Fibroblast of pulmonary artery (primary cell): ENCODE measurements around the gene TMEM114.
"Not testable (repeated sequence)": the region's sequence is repeated elsewhere in the genome, so short reads cannot be mapped to it uniquely, and the experiment has no call there.

Source experiments
- DNase-seq: peaks from one replicate; pipeline ENCODE4 v3.0.0-alpha.2; 2010; ENCODE audit warnings: low read depth
- H3K4me3 ChIP-seq: replicated peaks from 2 replicates; pipeline ENCODE4 v1.5.1; 2011; ENCODE audit warnings: low read depth, mild to moderate bottlenecking, control low read depth, low read length, moderate library complexity
- CTCF ChIP-seq: IDR thresholded peaks from 2 replicates; pipeline ENCODE4 v1.5.1; 2011; ENCODE audit warnings: mild to moderate bottlenecking, control low read depth, low read length, inconsistent platforms; ENCODE audit errors: missing control alignments

Gene TMEM114

GRCh38 chr16:8567355-8568230 lies 22.7 kb downstream of the TMEM114 start:
- TF ChIP-seq CTCF: peak; percentile 99
- DNase-seq: peak; percentile 94
- no peak overlapping the region for H3K4me3 ChIP-seq

- no peak for DNase-seq
- no peak overlapping the region for H3K4me3 ChIP-seq
- TF ChIP-seq CTCF: no peak
Measured at GRCh38 chr16:8565498-8565897, 24.8 kb downstream of the TMEM114 start.

GRCh38 chr16:8564934-8565345 lies 25.4 kb downstream of the TMEM114 start:
- no peak for DNase-seq
- TF ChIP-seq CTCF: no peak

GRCh38 chr16:8563944-8564540 lies 26.3 kb downstream of the TMEM114 start:
- not testable (repeated sequence) for H3K4me3 ChIP-seq, DNase-seq

More at GRCh38 chr16:8564934-8565345, 25.4 kb downstream of the TMEM114 start:
- H3K4me3 ChIP-seq: no peak overlapping the region

- DNase-seq: no peak
- H3K4me3 ChIP-seq: no peak overlapping the region
- no peak for TF ChIP-seq CTCF
Measured at GRCh38 chr16:8561496-8561895, 28.8 kb downstream of the TMEM114 start.

GRCh38 chr16:8555400-8555799 lies 34.9 kb downstream of the TMEM114 start:
- no peak for DNase-seq
- no peak overlapping the region for H3K4me3 ChIP-seq
- TF ChIP-seq CTCF: no peak

GRCh38 chr16:8554881-8555280 lies 35.4 kb downstream of the TMEM114 start:
- no peak overlapping the region for H3K4me3 ChIP-seq
- DNase-seq: no peak
- no peak for TF ChIP-seq CTCF
